GM23248 (cell line): ENCODE results near the gene PPP1CC. TPM values are rescaled to one million over a fixed set of nuclear protein-coding genes. Genes with fewer than 3 reads are reported as not detected.
"Not testable (repeated sequence)": the region's sequence is repeated elsewhere in the genome, so short reads cannot be mapped to it uniquely, and the experiment has no call there.

ENCODE experiments used
- DNase-seq: peaks from one replicate; pipeline ENCODE4 v3.0.0-alpha.2; 2015
- H2AFZ ChIP-seq: fragments of 200-600 bp; sonication (generic); 2 replicates; pipeline ENCODE4 v1.6.1; 2016; ENCODE audit warnings: antibody characterized with exemption
- H3F3A ChIP-seq: fragments of 200-600 bp; sonication (generic); 2 replicates; pipeline ENCODE4 v1.6.1; 2016; ENCODE audit warnings: mild to moderate bottlenecking, antibody characterized with exemption, mixed run types; ENCODE audit not compliant: insufficient read depth
- H3K27ac ChIP-seq: fragments of 200-600 bp; sonication (generic); 2 replicates; pipeline ENCODE4 v1.5.1; 2016; ENCODE audit warnings: mild to moderate bottlenecking
- H3K27me3 ChIP-seq: fragments of 200-600 bp; sonication (generic); replicated peaks from 2 replicates; pipeline ENCODE4 v1.6.1; 2016; ENCODE audit warnings: mild to moderate bottlenecking; ENCODE audit not compliant: insufficient read depth
- H3K36me3 ChIP-seq: fragments of 200-600 bp; sonication (generic); 2 replicates; pipeline ENCODE4 v1.6.1; 2016; ENCODE audit warnings: low read depth, mild to moderate bottlenecking
- H3K4me1 ChIP-seq: fragments of 200-600 bp; sonication (generic); 2 replicates; pipeline ENCODE4 v1.6.1; 2016; ENCODE audit warnings: mild to moderate bottlenecking; ENCODE audit not compliant: insufficient read depth
- H3K4me2 ChIP-seq: fragments of 200-600 bp; sonication (generic); one replicate; pipeline ENCODE4 v1.6.1; 2016; ENCODE audit warnings: mild to moderate bottlenecking; ENCODE audit not compliant: unreplicated experiment
- H3K4me3 ChIP-seq: fragments of 200-600 bp; sonication (generic); 2 replicates; pipeline ENCODE4 v1.5.1; 2016; ENCODE audit warnings: mild to moderate bottlenecking
- H3K79me2 ChIP-seq: fragments of 200-600 bp; sonication (generic); 2 replicates; pipeline ENCODE4 v1.6.1; 2016; ENCODE audit warnings: mild to moderate bottlenecking; ENCODE audit not compliant: insufficient read depth
- H3K9ac ChIP-seq: fragments of 200-600 bp; sonication (generic); 2 replicates; pipeline ENCODE4 v1.6.1; 2016; ENCODE audit warnings: mild to moderate bottlenecking
- H3K9me2 ChIP-seq: fragments of 200-600 bp; sonication (generic); 2 replicates; pipeline ENCODE4 v1.6.1; 2016; ENCODE audit warnings: mixed run types, mild to moderate bottlenecking, moderate library complexity; ENCODE audit not compliant: insufficient read depth
- H3K9me3 ChIP-seq: fragments of 200-600 bp; sonication (generic); one replicate; pipeline ENCODE4 v1.6.1; 2017; ENCODE audit warnings: low read depth
- H4K20me1 ChIP-seq: fragments of 200-600 bp; sonication (generic); 2 replicates; pipeline ENCODE4 v1.6.0; 2016; ENCODE audit not compliant: insufficient read depth
- EZH2 ChIP-seq: fragments of 200-600 bp; sonication (generic); IDR thresholded peaks from 2 replicates; pipeline ENCODE4 v1.6.1; 2018; ENCODE audit warnings: antibody characterized with exemption, mild to moderate bottlenecking; ENCODE audit not compliant: insufficient read depth, poor library complexity, severe bottlenecking
- EZH2phosphoT487 ChIP-seq: fragments of 200-600 bp; sonication (generic); IDR thresholded peaks from 2 replicates; pipeline ENCODE4 v1.6.1; 2018; ENCODE audit warnings: antibody characterized with exemption, moderate library complexity, mild to moderate bottlenecking, low read depth; ENCODE audit not compliant: insufficient read depth
- WGBS, 2 experiments: methylation state at CpG; one replicate each; pipeline ENCODE4 v1.1.6; 2015 to 2017; ENCODE audit warnings: low lambda C conversion rate in 2 of 2, low coverage in 1 of 2; ENCODE audit errors: missing lambda C conversion rate in 2 of 2; 5-methylcytosine and 5-hydroxymethylcytosine counted together
- in situ Hi-C: fragments of 300-500 bp; cut with MboI; formaldehyde crosslinking; loops from 2 replicates; pipeline ENCODE4 v1.15.0; 2020
- polyA plus RNA-seq: library from polyadenylated mRNA; unstranded; fragments of >200 nt; fragmentation: Nextera tagmentation; extraction: Ambion mirVana; gene quantifications from 2 replicates; pipeline ENCODE4 v1.2.1, GENCODE V29; 2016
- total RNA-seq: library from RNA; depleted of rRNA; stranded (reverse); fragments of >200 nt; shearing (Covaris generic); gene quantifications from 2 replicates; pipeline ENCODE4 v1.2.3, GENCODE V29; 2014

Gene PPP1CC
- total and polyA plus RNA-seq, 2 experiments from 2014 or later = 37.4 to 110 TPM

- H4K20me1 ChIP-seq = peaks cover 20% of the 10 kb centered on the region
- peaks cover 25% of the 10 kb centered on the region for H3F3A ChIP-seq
- 1 to 2% methylated on average over 14 of the region's 14 CpGs for WGBS, 2 experiments
- no peak for TF ChIP-seq EZH2phosphoT487
- H3K9me2 ChIP-seq = no peaks in the 10 kb centered on the region
- no peaks in the 10 kb centered on the region for H3K36me3 ChIP-seq
- H3K4me1 ChIP-seq = peaks cover 56% of the 10 kb centered on the region
- peak overlapping the region; percentile 99 for H3K4me2 ChIP-seq
- peak; percentile 70 for DNase-seq
- in situ Hi-C loops = no loop called here
- 0 out of 2 replicates have a peak overlapping the region, but pooled peaks have one; percentile 67 for H2AFZ ChIP-seq
- H3K79me2 ChIP-seq = peaks cover 61% of the 10 kb centered on the region
- H3K27ac ChIP-seq = peak overlapping the region; percentile 40; the same call in 1 of the 2 replicates
- H3K27me3 ChIP-seq = no peaks in the 10 kb centered on the region
- H3K9ac ChIP-seq = peak overlapping the region; percentile 91
- H3K9me3 ChIP-seq = no peaks in the 10 kb centered on the region
- H3K4me3 ChIP-seq = peak overlapping the region; percentile 93
Measured at GRCh38 chr12:110741341-110742095, 1.2 kb downstream of the PPP1CC start.

GRCh38 chr12:110739894-110740293 lies 2.8 kb downstream of the PPP1CC start:
- 29 to 39% methylated on average over 3 of the region's 3 CpGs for WGBS, 2 experiments
- Histone ChIP-seq H3K4me3 (peak overlapping the region; percentile 93), H4K20me1 (peaks cover 20% of the 10 kb centered on the region), H3K36me3 (peaks cover 6% of the 10 kb centered on the region; the same call in 1 of the 2 replicates), H3K4me2 (peak overlapping the region; percentile 99), H3K27me3 (no peaks in the 10 kb centered on the region), H3F3A (peaks cover 25% of the 10 kb centered on the region), H3K79me2 (peaks cover 78% of the 10 kb centered on the region), H3K9me2 (no peaks in the 10 kb centered on the region), H3K4me1 (peaks cover 55% of the 10 kb centered on the region), H3K9me3 (no peaks in the 10 kb centered on the region), H3K9ac (peak overlapping the region; percentile 91), H2AFZ (no peak overlapping the region), H3K27ac (no peak overlapping the region)
- peak; percentile 48 for DNase-seq
- TF ChIP-seq EZH2phosphoT487 = no peak
- no peak for TF ChIP-seq EZH2
- in situ Hi-C loops = no loop called here

GRCh38 chr12:110739488-110739887 lies 3.2 kb downstream of the PPP1CC start:
- Histone ChIP-seq H3F3A (peaks cover 22% of the 10 kb centered on the region), H3K36me3 (peaks cover 6% of the 10 kb centered on the region), H3K4me2 (peak overlapping the region; percentile 99), H3K4me1 (peaks cover 50% of the 10 kb centered on the region), H3K79me2 (peaks cover 82% of the 10 kb centered on the region), H3K9me3 (no peaks in the 10 kb centered on the region), H3K9me2 (no peaks in the 10 kb centered on the region), H2AFZ (no peak overlapping the region), H4K20me1 (peaks cover 20% of the 10 kb centered on the region), H3K9ac (peak overlapping the region; percentile 91), H3K27me3 (no peaks in the 10 kb centered on the region), H3K4me3 (peak overlapping the region; percentile 93), H3K27ac (no peak overlapping the region)
- WGBS, 2 experiments = 0% methylated on average over 1 of the region's 1 CpG
- TF ChIP-seq EZH2phosphoT487 (no peak), EZH2 (no peak)
- in situ Hi-C loops = no loop called here
- no peak for DNase-seq

GRCh38 chr12:110737532-110737931 lies 5.2 kb downstream of the PPP1CC start:
- Histone ChIP-seq H3K9me3 (no peaks in the 10 kb centered on the region), H3K9me2 (no peaks in the 10 kb centered on the region), H3K4me1 (peaks cover 48% of the 10 kb centered on the region), H3K4me2 (peak overlapping the region; percentile 26), H3K9ac (no peak overlapping the region), H2AFZ (no peak overlapping the region), H3K79me2 (peaks cover 100% of the 10 kb centered on the region), H3K27me3 (no peaks in the 10 kb centered on the region), H3F3A (peaks cover 11% of the 10 kb centered on the region; the same call in 1 of the 2 replicates), H3K27ac (0 out of 2 replicates have a peak overlapping the region, but pooled peaks have one; percentile 14), H4K20me1 (peaks cover 26% of the 10 kb centered on the region), H3K4me3 (no peak overlapping the region), H3K36me3 (peaks cover 13% of the 10 kb centered on the region)
- in situ Hi-C loops = no loop called here
- DNase-seq = no peak
- WGBS, 2 experiments = 76 to 82% methylated on average over 3 of the region's 3 CpGs
- TF ChIP-seq EZH2phosphoT487 = no peak
- TF ChIP-seq EZH2 = no peak

GRCh38 chr12:110737016-110737415 lies 5.7 kb downstream of the PPP1CC start:
- H3K4me1 ChIP-seq = peaks cover 48% of the 10 kb centered on the region
- peaks cover 26% of the 10 kb centered on the region for H4K20me1 ChIP-seq
- in situ Hi-C loops = not testable (repeated sequence)

More at GRCh38 chr12:110737016-110737415, 5.7 kb downstream of the PPP1CC start:
- peaks cover 11% of the 10 kb centered on the region; the same call in 1 of the 2 replicates for H3F3A ChIP-seq
- not testable (repeated sequence) for H3K27me3 ChIP-seq, H3K4me3 ChIP-seq, H2AFZ ChIP-seq, H3K9ac ChIP-seq, H3K9me2 ChIP-seq, H3K9me3 ChIP-seq
- 0 out of 2 replicates have a peak overlapping the region, but pooled peaks have one; percentile 14 for H3K27ac ChIP-seq
- H3K79me2 ChIP-seq = peaks cover 100% of the 10 kb centered on the region
- H3K36me3 ChIP-seq = peaks cover 13% of the 10 kb centered on the region
- 47 to 52% methylated on average over 5 of the region's 5 CpGs for WGBS, 2 experiments
- peak overlapping the region; percentile 26 for H3K4me2 ChIP-seq
- peak; percentile 43 for DNase-seq
